ENCODE results near the gene RAB12.

- TF ChIP-seq CTCF (conservative IDR thresholded peaks at IDR 0.05; ENCODE audit: low read length): no peak
- no peak for TF ChIP-seq EZH2phosphoT487 (IDR thresholded peaks at IDR 0.05; ENCODE audit: borderline replicate concordance, low read depth, low read length)
Observed at GRCh38 chr18:8661754-8662559, 52.7 kb downstream of the RAB12 start.
